Suppressor macrophage (primary cell): ENCODE results near the gene EBI3.
A peak's percentile ranks its signal among the peaks of the same experiment; 100 is the strongest.
"Not testable (repeated sequence)": the region's sequence is repeated elsewhere in the genome, so short reads cannot be mapped to it uniquely, and the experiment has no call there.

ENCODE experiments used
- DNase-seq, 4 experiments: peaks; one replicate each; pipeline ENCODE4 v3.0.0-alpha.2; 2020 to 2022

The EBI3 gene

GRCh38 chr19:4200940-4201542, 28.3 kb upstream of the EBI3 start:
- no peak for DNase-seq

DNA sequence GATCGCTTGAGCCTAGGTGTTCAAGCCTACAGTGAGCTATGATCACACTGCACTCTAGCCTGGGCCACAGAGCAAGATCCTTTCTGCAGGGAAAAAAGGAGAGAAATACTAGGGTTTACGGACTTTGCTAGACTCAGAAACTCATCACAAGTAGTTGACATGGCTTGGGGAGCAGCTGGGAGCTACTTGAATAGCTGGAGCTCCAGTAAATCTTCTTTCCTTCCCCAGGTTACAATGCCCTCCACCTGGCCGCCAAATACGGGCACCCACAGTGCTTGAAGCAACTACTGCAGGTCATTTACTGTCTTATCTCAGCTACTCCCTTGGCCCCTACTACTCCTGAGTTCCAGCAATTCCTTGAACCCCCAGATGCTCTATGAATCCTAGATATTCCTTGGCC, 27.5 kb upstream of the EBI3 start:
- DNase-seq, result no peak

GRCh38 chr19:4206818-4207484, 22.4 kb upstream of the EBI3 start:
- peak in 3 of 4 experiments; percentile 34 to 42 (median 40) for DNase-seq

GRCh38 chr19:4208385-4209094, 20.8 kb upstream of the EBI3 start:
- peak; percentile 29 to 60 (median 48) for DNase-seq

DNA sequence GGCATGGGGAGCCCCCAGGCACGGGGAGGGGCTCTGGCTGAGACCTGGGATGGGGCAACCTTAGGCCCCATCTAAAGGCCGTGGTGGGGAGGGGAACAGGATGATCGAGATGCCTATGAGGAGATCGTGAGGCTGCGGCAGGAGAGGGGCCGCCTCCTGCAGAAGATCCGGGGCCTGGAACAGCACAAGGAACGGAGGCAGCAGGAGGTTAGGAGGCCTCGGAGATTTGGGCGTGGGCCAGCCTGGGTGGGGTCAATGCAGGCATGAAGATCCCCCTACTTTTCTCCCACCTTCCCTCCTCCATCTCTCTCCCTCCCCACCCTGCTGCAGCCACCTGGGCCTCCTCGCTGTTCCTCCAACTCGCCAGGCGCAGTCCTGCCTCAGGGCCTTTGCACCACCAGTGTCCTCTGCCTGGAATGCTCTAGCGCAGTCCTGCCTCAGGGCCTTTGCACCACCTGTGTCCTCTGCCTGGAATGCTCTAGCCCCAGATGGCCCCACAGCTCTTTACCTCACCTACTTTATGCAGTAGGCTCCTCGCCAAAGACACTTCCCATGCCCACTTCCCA, 19.1 kb upstream of the EBI3 start:
- DNase-seq, result no peak

- DNase-seq, result no peak
Measured at GRCh38 chr19:4213116-4213515, 16.2 kb upstream of the EBI3 start.

- no peak for DNase-seq
Measured at GRCh38 chr19:4215807-4216206, 13.5 kb upstream of the EBI3 start.

GRCh38 chr19:4216846-4217245, 12.5 kb upstream of the EBI3 start:
- no peak for DNase-seq

DNA sequence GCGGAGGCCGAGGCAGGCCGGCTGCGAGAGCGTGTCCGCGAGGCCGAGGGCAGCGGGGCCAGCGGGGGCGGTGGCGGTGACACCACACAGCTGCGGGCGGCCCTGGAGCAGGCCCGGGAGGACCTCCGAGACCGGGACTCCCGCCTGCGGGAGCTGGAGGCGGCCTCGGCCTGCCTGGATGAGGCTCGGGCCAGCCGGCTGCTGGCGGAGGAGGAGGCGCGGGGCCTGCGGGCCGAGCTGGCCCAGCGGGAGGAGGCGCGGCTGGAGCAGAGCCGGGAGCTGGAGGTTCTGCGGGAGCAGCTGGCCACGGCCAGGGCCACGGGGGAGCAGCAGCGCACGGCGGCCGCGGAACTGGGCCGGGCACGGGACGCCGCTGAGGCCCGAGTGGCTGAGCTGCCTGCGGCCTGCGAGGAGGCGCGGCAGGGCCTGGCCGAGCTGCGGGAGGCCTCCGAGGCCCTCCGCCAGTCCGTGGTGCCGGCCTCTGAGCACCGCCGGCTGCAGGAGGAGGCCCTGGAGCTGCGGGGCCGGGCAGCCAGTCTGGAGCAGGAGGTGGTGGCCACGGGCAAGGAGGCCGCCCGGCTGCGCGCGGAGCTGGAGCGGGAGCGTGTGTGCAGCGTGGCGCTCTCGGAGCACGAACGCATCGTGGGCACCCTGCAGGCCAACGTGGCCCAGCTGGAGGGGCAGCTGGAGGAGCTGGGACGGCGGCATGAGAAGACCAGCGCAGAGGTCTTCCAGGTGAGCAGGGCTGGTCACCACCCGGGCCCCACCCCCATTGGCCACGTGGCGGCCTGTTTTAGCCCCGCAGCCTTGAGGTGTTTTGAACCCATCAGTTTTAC, 11.7 kb upstream of the EBI3 start:
- no peak for DNase-seq

DNA sequence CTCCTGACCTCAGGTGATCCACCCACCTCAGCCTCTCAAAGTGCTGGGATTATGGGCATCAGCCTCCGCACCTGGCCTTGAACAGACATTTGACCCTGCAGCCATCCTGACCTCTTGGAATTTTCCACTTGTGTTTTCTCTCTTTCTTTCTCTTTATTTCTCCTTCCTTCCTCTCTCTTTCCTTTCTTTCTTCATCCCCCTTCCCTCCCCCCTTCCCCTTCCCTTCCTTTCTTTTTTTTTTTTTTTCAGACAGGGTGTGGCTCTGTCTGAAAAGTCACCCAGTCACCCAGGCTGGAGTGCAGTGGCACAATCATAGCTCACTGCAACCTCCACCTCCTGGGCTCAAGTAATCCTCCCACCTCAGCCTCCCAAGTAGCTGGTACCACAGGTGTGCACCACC, 10.8 kb upstream of the EBI3 start:
- DNase-seq, result not testable (repeated sequence)

GRCh38 chr19:4220188-4220587, 9.1 kb upstream of the EBI3 start:
- no peak for DNase-seq

- no peak for DNase-seq
Measured at GRCh38 chr19:4224470-4224869, 4.9 kb upstream of the EBI3 start.

DNA sequence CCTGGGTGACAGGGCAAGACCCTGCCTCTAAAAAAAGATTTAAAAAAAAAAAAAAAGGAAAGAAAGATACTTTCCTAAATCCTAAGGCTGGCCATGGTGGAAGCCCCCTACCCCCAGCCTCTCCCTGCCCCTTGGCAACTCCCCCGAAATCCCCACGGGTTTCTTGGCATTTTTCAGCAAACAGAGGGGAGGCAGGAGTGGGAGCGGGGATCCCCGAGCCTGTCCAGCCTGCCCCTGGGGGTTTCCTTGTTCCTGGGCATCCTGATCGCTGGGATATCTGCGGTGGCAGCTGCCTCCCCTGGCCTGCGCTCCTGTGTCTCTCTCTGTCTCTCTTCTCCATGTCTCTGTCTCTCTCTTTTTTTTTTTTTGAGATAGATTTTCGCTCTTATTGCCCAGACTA, 3.4 kb upstream of the EBI3 start:
- no peak for DNase-seq

DNA sequence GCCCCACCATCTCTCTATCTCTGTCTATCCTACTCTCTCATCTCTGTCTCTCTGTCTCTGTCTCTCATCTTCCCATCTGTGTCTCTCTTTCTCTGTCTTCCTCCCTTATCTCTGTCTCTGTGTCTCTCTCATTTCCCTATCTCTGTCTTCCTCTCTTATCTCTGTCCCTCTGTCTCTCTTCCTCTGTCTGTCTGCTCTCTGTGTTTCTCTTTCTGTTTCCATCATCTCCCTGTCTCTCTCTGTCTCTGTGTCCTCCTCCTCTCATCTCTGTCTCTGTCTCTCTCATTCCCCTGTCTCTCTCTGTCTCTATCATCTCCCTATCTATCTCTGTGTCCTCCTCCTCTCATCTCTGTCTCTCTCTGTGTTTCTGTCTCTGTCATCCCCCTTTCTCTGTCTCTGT, 1.6 kb upstream of the EBI3 start:
- no peak for DNase-seq

- no peak for DNase-seq
Measured at GRCh38 chr19:4228765-4229178, 551 bp upstream of the EBI3 start.

DNA sequence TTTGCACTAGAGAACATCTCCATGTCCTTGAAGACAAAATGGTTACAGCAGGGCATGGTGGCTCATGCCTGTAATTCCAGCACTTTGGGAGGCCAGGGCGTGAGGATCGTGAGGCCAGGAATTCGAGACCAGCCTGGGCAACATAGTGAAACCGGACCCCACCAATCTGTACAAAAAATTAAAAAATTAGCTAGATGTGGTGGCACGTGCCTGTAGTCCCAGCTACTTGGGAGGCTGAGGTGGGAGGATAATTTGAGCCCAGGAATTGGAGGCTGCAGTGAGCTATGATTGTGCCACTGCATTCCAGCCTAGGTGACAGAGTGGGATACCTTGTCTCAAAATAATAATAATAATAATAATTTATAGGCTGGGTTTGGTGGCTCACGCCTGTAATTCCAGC, 914 bp downstream of the EBI3 start:
- DNase-seq, result not testable (repeated sequence)

- not testable (repeated sequence) for DNase-seq
Measured at GRCh38 chr19:4231521-4231920, 2.2 kb downstream of the EBI3 start.

GRCh38 chr19:4232139-4232538, 2.8 kb downstream of the EBI3 start:
- not testable (repeated sequence) for DNase-seq

GRCh38 chr19:4232614-4233281, 3.4 kb downstream of the EBI3 start:
- DNase-seq, result no peak

GRCh38 chr19:4233282-4233853, 4.0 kb downstream of the EBI3 start:
- DNase-seq, result peak; percentile 52 to 76 (median 72)

- no peak for DNase-seq
Measured at GRCh38 chr19:4234142-4234861, 5.0 kb downstream of the EBI3 start.
